ENCODE results near the gene ELK4. TPM values are rescaled to one million over a fixed set of nuclear protein-coding genes. Genes with fewer than 3 reads are reported as not detected.
A peak's percentile ranks its signal among the peaks of the same experiment; 100 is the strongest.

The ELK4 gene, protein sequence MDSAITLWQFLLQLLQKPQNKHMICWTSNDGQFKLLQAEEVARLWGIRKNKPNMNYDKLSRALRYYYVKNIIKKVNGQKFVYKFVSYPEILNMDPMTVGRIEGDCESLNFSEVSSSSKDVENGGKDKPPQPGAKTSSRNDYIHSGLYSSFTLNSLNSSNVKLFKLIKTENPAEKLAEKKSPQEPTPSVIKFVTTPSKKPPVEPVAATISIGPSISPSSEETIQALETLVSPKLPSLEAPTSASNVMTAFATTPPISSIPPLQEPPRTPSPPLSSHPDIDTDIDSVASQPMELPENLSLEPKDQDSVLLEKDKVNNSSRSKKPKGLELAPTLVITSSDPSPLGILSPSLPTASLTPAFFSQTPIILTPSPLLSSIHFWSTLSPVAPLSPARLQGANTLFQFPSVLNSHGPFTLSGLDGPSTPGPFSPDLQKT
- 71.5 TPM for total RNA-seq
- long read RNA-seq, full-length matches to known transcripts: 3 of 16 reads
- long read RNA-seq, partial matches to known transcripts: 1 of 16 reads
- long read RNA-seq, other reads (novel, unspliced or antisense): 12 of 16 reads

DNA sequence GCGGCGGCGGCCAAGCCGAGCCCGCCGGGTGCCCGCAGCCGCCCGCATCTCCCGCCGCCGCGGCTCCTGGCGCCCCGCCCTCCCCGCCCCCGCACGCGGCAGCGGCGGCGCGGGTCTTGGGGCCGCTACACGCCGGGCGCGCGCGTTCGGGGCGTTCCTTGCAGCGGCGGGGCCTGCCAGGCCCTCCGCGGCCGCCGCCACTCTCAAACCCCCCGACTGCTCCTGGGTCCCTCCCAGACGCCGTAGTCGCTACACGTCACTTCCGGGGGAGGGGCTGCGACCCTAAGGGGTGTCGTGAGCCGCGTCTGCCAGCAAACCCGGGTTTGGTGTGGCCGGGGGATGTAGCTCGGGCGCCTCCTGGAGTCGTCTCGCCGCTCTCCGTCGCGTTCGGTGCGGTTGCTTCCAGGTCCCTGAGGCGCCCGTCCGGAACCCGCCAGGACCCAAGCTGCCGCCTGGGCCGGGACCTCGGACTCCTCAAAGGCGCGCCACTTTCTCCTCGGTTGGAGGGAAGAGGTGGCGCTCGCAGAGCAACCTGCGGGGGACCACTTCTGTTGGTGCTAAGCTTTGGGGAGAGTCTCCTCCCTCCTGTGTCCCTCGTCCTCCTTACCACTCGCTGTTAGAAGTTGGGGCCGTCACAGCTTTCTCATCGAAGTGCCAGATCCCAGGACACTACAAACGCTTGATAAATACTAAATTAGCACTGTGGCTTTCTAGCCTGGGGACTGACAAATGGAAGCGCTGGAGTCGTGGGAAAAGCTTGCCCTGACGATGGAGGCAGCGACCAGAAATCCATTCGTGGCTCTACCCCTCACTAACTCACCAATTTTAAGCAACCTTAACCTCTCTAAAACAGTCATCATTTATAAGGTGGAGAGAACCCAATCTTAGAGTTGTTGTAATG, at the start of gene ELK4:
ELK4 (minus strand) TSS at position 244 of the 901 bp plus-strand sequence. CDS start 8,129 bp downstream, outside the sequence.
- Histone ChIP-seq H3K9me3 (no peaks in the 10 kb centered on the region), H3K4me1 (peaks cover 25% of the 10 kb centered on the region), H3K27me3 (no peaks in the 10 kb centered on the region), H3K27ac (peak within 1 kb of the TSS; percentile 92), H3K36me3 (no peaks in the 10 kb centered on the region), H3K4me3 (peak within 1 kb of the TSS; percentile 82)
- TF ChIP-seq, protein P1, sequence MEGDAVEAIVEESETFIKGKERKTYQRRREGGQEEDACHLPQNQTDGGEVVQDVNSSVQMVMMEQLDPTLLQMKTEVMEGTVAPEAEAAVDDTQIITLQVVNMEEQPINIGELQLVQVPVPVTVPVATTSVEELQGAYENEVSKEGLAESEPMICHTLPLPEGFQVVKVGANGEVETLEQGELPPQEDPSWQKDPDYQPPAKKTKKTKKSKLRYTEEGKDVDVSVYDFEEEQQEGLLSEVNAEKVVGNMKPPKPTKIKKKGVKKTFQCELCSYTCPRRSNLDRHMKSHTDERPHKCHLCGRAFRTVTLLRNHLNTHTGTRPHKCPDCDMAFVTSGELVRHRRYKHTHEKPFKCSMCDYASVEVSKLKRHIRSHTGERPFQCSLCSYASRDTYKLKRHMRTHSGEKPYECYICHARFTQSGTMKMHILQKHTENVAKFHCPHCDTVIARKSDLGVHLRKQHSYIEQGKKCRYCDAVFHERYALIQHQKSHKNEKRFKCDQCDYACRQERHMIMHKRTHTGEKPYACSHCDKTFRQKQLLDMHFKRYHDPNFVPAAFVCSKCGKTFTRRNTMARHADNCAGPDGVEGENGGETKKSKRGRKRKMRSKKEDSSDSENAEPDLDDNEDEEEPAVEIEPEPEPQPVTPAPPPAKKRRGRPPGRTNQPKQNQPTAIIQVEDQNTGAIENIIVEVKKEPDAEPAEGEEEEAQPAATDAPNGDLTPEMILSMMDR (IDR thresholded peaks at IDR 0.05): peak; percentile 76
- peak; percentile 98 for ATAC-seq
- peak; percentile 99 for DNase-seq
- intact Hi-C loops (cut with DNase I): no loop called here

DNA sequence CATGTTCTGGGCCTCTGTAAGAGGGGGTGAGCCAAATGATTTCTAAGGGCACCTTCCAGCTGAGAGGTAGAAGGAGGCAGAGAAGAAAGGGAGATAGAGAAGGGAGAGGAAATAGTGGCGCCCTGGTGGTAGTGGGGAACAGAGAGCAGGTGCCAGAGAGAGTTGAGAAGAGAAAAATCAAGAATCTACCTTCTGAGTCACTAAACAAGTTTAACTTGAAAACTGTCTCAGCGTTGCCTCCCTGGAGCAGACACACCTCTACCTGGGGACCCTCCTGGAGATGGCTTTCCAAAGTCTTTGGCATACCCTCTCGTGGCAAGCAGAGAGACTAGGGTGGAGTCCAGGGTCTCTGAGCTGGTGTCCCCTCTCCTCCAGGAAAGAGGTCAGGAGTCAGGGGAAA, 49.6 kb upstream of the ELK4 start:
- TF ChIP-seq, protein P1 (IDR thresholded peaks at IDR 0.05): no peak
- intact Hi-C loops (cut with DNase I): no loop called here
- no peak overlapping the region for H3K4me3 ChIP-seq

DNA sequence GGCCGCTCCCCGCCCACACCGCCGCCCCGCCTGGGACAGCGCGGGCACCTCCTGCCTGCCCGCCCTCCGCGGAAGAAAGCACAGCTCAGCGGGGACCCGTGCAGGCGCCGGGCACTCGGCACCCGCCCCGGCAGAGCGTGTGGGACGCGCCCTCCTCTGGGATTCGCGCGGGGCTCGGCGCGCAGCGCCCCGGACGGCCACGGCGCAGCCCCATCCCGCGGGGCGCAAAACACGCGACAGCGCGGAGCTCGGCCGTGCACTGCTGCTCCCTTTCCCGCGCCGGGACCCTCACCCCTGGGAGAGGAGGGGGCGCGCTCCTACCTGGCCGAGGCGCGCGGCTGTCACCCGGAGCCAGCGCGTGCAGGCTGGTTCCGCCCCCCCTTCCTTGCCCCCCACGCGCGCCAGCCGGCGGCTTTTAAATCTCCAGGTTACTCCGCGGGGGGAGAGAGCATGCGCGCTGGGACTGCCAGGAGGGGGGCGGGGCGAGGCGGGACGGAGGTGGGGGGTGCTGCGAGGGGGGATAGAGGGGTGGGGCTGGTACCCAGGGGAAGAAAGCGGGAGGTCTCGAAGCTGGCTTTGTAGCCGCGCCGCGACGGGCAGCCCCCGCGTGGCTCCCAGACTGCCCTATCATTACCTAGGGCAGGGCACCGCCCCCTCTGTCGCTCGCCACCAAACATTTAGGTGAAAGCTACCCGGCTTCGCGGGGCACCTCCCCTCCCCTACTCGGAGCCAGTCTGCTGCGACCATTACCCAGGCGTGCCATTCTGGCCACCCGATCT, 48.5 kb upstream of the ELK4 start, which contains the start of gene SLC45A3:
SLC45A3 (minus strand) TSS at position 437 of the 779 bp plus-strand sequence. CDS start 15,853 bp downstream, outside the sequence.
- Histone ChIP-seq H3K4me1 (peaks cover 21% of the 10 kb centered on the region), H3K9me3 (no peaks in the 10 kb centered on the region), H3K27me3 (no peaks in the 10 kb centered on the region), H3K36me3 (no peaks in the 10 kb centered on the region), H3K27ac (peak within 1 kb of the TSS; percentile 3), H3K4me3 (peak within 1 kb of the TSS; percentile 69)
- ATAC-seq: peak; percentile 77
- peak; percentile 73 for DNase-seq
- intact Hi-C loops (cut with DNase I): no loop called here
- TF ChIP-seq, protein P1 (IDR thresholded peaks at IDR 0.05): no peak

More for the DNA sequence above, 49.6 kb upstream of the ELK4 start:
- Histone ChIP-seq H3K9me3 (no peaks in the 10 kb centered on the region), H3K27ac (no peak overlapping the region), H3K36me3 (no peaks in the 10 kb centered on the region), H3K4me1 (peaks cover 21% of the 10 kb centered on the region), H3K27me3 (no peaks in the 10 kb centered on the region)
- ATAC-seq: no peak
- DNase-seq: no peak

DNA sequence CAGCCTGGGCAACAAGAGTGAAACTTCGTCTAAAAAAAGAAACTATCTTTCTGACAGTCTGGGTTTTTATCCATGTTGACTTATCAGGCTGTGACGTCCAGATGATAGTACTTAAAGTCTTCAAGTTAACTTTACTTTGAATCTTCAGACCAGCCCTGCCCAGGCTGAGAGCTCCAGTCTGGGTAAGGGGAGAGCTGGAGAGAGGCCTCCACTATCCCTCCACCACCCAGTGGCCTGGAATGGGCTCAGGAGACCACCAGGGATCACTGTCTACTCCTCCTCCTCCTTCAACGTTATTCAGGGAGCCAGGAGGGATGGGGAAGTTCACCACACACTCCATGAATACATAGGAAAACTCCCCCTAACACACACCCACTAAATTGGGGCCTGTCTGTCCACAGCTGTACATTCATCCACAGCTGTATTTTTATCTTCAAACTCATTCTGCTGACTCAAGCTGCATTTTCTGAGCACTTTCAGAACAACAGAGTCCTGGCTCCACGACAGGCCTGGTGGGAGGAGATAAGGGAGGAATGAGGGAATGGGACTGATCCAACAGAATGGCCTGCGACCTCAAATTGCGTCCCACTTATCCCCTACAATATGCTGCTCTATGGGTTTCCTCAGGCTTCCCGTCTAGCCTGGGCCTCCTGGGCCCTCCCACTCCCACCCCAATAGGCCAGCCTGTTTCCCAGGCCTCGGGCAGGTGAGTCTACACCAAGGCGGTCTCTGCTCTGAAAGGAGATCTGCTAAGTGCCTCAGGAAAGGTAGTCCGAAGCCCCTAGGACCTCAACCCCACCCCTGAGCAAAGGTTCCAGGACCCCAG, 46.7 kb upstream of the ELK4 start:
- no peak for ATAC-seq
- H3K27ac ChIP-seq: peak overlapping the region; percentile 55
- H3K9me3 ChIP-seq: no peaks in the 10 kb centered on the region
- H3K4me3 ChIP-seq: peak overlapping the region; percentile 69
- intact Hi-C loops (cut with DNase I): no loop called here
- DNase-seq: no peak
- no peaks in the 10 kb centered on the region for H3K27me3 ChIP-seq
- TF ChIP-seq, protein P1 (IDR thresholded peaks at IDR 0.05): no peak
- no peaks in the 10 kb centered on the region for H3K36me3 ChIP-seq
- peaks cover 21% of the 10 kb centered on the region for H3K4me1 ChIP-seq
